ENCODE data around the gene IDUA. TPM values are rescaled to one million over a fixed set of nuclear protein-coding genes. Genes with fewer than 3 reads are reported as not detected.

IDUA gene
- total and polyA plus RNA-seq, 2 of the 4 experiments (the other 2 are of a cell fraction): 0.72 to 12.5 TPM

DNA sequence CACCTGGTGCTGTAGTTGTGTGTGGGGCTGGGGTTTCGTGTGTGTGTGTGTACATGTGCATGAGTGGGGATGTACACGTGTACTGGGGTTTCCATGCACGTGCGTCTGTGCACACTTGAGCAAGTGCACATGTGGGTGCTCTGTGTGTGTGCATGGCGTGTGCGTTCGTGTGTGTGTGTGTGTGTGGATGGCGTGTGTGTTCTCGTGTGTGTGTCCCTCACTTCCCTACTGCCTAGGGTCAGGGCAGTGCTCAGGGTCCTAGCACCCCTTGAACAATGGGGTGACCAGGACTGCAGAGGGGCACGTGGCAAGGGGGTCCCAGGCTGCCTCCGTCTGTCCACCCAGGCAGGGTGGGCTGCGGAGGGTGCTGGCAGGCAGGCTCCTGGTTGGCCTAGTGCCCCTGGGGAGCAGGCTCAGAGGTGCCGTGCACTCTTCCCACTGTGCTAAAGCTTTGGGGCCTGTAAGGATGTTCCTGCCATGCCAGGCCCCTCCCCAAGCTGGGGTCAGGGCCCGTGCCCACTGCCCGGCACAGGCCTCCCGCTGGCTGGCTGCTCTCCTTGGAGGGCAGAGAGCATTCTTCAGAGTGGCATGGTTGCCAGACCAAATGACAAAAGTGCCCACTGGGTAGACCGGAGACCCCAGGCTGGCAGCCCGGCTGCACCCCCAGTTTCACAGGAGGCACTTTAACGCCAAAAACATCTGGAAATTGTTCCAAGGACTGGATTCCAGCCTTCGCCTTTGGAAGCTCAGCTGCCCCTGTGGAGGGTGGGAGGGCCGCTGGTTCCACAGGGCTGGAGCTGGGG is 53.7 kb downstream of the IDUA start (continued):
- TF ChIP-seq CTCF (conservative IDR thresholded peaks at IDR 0.05; ENCODE audit: low read depth, low read length): no peak
